Measurements from ENCODE around the gene DESI2.

GRCh38 chr1:244757091-244757939 is 104.4 kb downstream of the DESI2 start:
- TF ChIP-seq CTCF (IDR thresholded peaks at IDR 0.05) (no peak), POLR2A (IDR thresholded peaks at IDR 0.05) (no peak), EP300 (IDR thresholded peaks at IDR 0.05) (no peak)

Data from sigmoid colon (tissue), 4 donors.